Kidney (tissue), 22 donors: ENCODE data around the gene MMAA. TPM values are rescaled to one million over a fixed set of nuclear protein-coding genes. Genes with fewer than 3 reads are reported as not detected.
"Not testable (repeated sequence)": the region's sequence is repeated elsewhere in the genome, so short reads cannot be mapped to it uniquely, and the experiment has no call there.

Experiments used
- DNase-seq, 5 donors: peaks; one replicate each; pipeline ENCODE4 v3.0.0-alpha.2; 2013 to 2020
- FAIRE-seq: peaks from 2 replicates; lab custom pipeline; 2012; peaks lifted over from hg19 to GRCh38; lab: Jason Lieb, UNC
- H3K27ac ChIP-seq, 2 donors: one replicate each; pipeline ENCODE4 v1.7.0; 2013; ENCODE audit warnings: low read depth in 2 of 2, low read length in 2 of 2, inconsistent platforms in 1 of 2
- H3K27me3 ChIP-seq: one replicate; pipeline ENCODE4 v1.7.1; 2013; ENCODE audit warnings: low read length, inconsistent platforms; ENCODE audit not compliant: control insufficient read depth, insufficient read depth
- H3K36me3 ChIP-seq, 3 donors: one replicate each; pipeline versions ENCODE4 v1.7.0 to v1.7.1; 2013; ENCODE audit warnings: low read length in 3 of 3, control low read depth in 1 of 3, inconsistent platforms in 1 of 3; ENCODE audit not compliant: insufficient read depth in 3 of 3, control insufficient read depth in 2 of 3
- H3K4me1 ChIP-seq, 3 donors: one replicate each; pipeline versions ENCODE4 v1.7.0 to v1.7.1; 2013; ENCODE audit warnings: low read length in 3 of 3, inconsistent platforms in 1 of 3, low read depth in 1 of 3; ENCODE audit not compliant: control insufficient read depth in 2 of 3, insufficient read depth in 2 of 3
- H3K4me3 ChIP-seq, 3 donors: one replicate each; pipeline versions ENCODE4 v1.7.0 to v1.8.1; 2013; ENCODE audit warnings: low read length in 3 of 3, control low read depth in 1 of 3, inconsistent platforms in 1 of 3
- H3K9ac ChIP-seq, 3 donors: one replicate each; pipeline versions ENCODE4 v1.7.0 to v1.7.1; 2013; ENCODE audit warnings: low read length in 3 of 3, control low read depth in 1 of 3, inconsistent platforms in 1 of 3
- H3K9me3 ChIP-seq, 3 donors: one replicate each; pipeline versions ENCODE4 v1.7.0 to v1.7.1; 2013; ENCODE audit warnings: low read length in 3 of 3, control low read depth in 1 of 3, inconsistent platforms in 1 of 3; ENCODE audit not compliant: control insufficient read depth in 2 of 3, insufficient read depth in 1 of 3
- intact Hi-C: fragments of 100-400 bp; cut with DNase I; formaldehyde crosslinking; loops from one replicate; pipeline ENCODE4 v1.11.1; 2022
- long read RNA-seq, 10 donors: library from polyadenylated mRNA in 1 of 10; unstranded in 1 of 10; transcript quantifications; one replicate each; pipeline ENCODE4 v2.0.0 and lab custom pipeline, GENCODE V29; 2021 to 2026
- polyA plus RNA-seq: library from polyadenylated mRNA; stranded (reverse); fragments of 350-450 nt; fragmentation: Illumina TruSeq; extraction: RNeasy Lipid Tissue Mini Kit (QIAGEN cat#74804); gene quantifications from one replicate; pipeline ENCODE4 v1.2.3, GENCODE V29; 2014; ENCODE audit warnings: low read depth, low replicate concordance; ENCODE audit not compliant: insufficient read depth
- total RNA-seq: library from RNA; stranded (reverse); fragmentation: NEBNext Ultra II Directional; extraction: Animal tissue kit (Norgen Biotek cat#: 25700); gene quantifications from one replicate; pipeline ENCODE4 v1.2.1, GENCODE V29; 2021
- TF ChIP-seq, protein P1 (sequence below): IDR thresholded peaks from 3 replicates; pipeline ENCODE4 v1.5.1; 2012; ENCODE audit warnings: mild to moderate bottlenecking, moderate library complexity, borderline replicate concordance; ENCODE audit not compliant: insufficient read depth; ENCODE audit errors: extremely low read depth
- donor health status: control.
- donor health status: control.
- donor health status: control.
- donor health status: control.
- donor health status: control.
- donor health status: DM: yes; HTN: yes; CAD: no.
- donor health status: Normal renal cell carcinoma (clear cell type).

MMAA gene
- 18.5 TPM for total RNA-seq
- polyA plus RNA-seq = 12.8 TPM
- long read RNA-seq, donor 1, full-length matches to known transcripts = 1 of 1 reads
- long read RNA-seq, donor 1, partial matches to known transcripts = 0 of 1 reads
- long read RNA-seq, donor 1, other reads (novel, unspliced or antisense) = 0 of 1 reads
- long read RNA-seq, donor 2, full-length matches to known transcripts = 4 of 4 reads
- long read RNA-seq, donor 2, partial matches to known transcripts = 0 of 4 reads
- long read RNA-seq, donor 2, other reads (novel, unspliced or antisense) = 0 of 4 reads
- long read RNA-seq, donor 3, full-length matches to known transcripts = 1 of 1 reads
- long read RNA-seq, donor 3, partial matches to known transcripts = 0 of 1 reads
- long read RNA-seq, donor 3, other reads (novel, unspliced or antisense) = 0 of 1 reads
- long read RNA-seq, donor 4 = 0 reads
- long read RNA-seq, donor 5 = 0 reads
- long read RNA-seq, donor 6, full-length matches to known transcripts = 5 of 5 reads
- long read RNA-seq, donor 6, partial matches to known transcripts = 0 of 5 reads
- long read RNA-seq, donor 6, other reads (novel, unspliced or antisense) = 0 of 5 reads
- long read RNA-seq, donor 7, full-length matches to known transcripts = 9 of 11 reads
- long read RNA-seq, donor 7, partial matches to known transcripts = 0 of 11 reads
- long read RNA-seq, donor 7, other reads (novel, unspliced or antisense) = 2 of 11 reads
- long read RNA-seq, donor 8 = 0 reads
- long read RNA-seq, donor 9, full-length matches to known transcripts = 1 of 1 reads
- long read RNA-seq, donor 9, partial matches to known transcripts = 0 of 1 reads
- long read RNA-seq, donor 9, other reads (novel, unspliced or antisense) = 0 of 1 reads
- long read RNA-seq, donor 10 = 0 reads

- Histone ChIP-seq H3K36me3 (no peaks in the 10 kb centered on the region), H3K9ac (peak within 1 kb of the TSS; percentile 71 to 100 (median 90)), H3K4me3 (peak within 1 kb of the TSS; percentile 83 to 96 (median 96)), H3K4me1 (peaks cover 0 to 21% (median 11%) of the 10 kb centered on the region in 3 donors), H3K27ac (peak within 1 kb of the TSS; percentile 97 to 99), H3K27me3 (no peaks in the 10 kb centered on the region), H3K9me3 (no peaks in the 10 kb centered on the region)
- intact Hi-C loops = no loop called here
- peak; percentile 96 to 99 (median 97) for DNase-seq
- FAIRE-seq = no peak
- TF ChIP-seq, protein P1, sequence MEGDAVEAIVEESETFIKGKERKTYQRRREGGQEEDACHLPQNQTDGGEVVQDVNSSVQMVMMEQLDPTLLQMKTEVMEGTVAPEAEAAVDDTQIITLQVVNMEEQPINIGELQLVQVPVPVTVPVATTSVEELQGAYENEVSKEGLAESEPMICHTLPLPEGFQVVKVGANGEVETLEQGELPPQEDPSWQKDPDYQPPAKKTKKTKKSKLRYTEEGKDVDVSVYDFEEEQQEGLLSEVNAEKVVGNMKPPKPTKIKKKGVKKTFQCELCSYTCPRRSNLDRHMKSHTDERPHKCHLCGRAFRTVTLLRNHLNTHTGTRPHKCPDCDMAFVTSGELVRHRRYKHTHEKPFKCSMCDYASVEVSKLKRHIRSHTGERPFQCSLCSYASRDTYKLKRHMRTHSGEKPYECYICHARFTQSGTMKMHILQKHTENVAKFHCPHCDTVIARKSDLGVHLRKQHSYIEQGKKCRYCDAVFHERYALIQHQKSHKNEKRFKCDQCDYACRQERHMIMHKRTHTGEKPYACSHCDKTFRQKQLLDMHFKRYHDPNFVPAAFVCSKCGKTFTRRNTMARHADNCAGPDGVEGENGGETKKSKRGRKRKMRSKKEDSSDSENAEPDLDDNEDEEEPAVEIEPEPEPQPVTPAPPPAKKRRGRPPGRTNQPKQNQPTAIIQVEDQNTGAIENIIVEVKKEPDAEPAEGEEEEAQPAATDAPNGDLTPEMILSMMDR = peak; percentile 8
Measured at GRCh38 chr4:145618932-145619638, at the start of gene MMAA. MMAA (plus strand) TSS chr4:145619385; CDS start chr4:145639140, 19,755 bp downstream.

DNA sequence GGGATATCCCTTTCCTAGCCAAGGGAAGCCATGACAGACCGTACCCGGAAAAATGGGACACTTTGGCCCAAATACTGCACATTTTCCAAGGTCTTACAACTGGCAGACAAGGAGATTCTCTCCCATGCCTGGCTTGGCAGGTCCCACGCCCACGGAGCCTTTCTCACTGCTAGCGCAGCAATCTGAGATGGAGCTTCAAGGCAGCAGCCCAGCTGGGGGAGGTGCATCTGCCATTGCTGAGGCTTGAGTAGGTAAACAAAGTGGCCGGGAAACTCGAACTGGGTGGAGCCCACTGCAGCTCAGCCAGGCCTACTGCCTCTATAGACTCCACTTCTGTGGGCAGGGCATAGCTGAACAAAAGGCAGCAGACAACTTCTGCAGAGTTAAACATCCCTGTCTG, 44.6 kb upstream of the MMAA start:
- intact Hi-C loops, H3K9me3 ChIP-seq, H3K27me3 ChIP-seq, FAIRE-seq, H3K36me3 ChIP-seq, H3K4me1 ChIP-seq, H3K9ac ChIP-seq, H3K27ac ChIP-seq, H3K4me3 ChIP-seq: not testable (repeated sequence)
- DNase-seq = peak in 1 of 5 donors; percentile 61

GRCh38 chr4:145580906-145581305, 38.3 kb upstream of the MMAA start:
- no peak for FAIRE-seq

More at GRCh38 chr4:145580906-145581305, 38.3 kb upstream of the MMAA start:
- H3K27ac ChIP-seq = no peak overlapping the region
- H3K9ac ChIP-seq = no peak overlapping the region
- no peaks in the 10 kb centered on the region for H3K36me3 ChIP-seq
- no peaks in the 10 kb centered on the region for H3K27me3 ChIP-seq
- no peaks in the 10 kb centered on the region for H3K4me1 ChIP-seq
- H3K9me3 ChIP-seq = no peaks in the 10 kb centered on the region
- no peak overlapping the region for H3K4me3 ChIP-seq
- DNase-seq = no peak
- TF ChIP-seq, protein P1 = no peak
- intact Hi-C loops = no loop called here
